ENCODE results near the gene EYS.

DNA sequence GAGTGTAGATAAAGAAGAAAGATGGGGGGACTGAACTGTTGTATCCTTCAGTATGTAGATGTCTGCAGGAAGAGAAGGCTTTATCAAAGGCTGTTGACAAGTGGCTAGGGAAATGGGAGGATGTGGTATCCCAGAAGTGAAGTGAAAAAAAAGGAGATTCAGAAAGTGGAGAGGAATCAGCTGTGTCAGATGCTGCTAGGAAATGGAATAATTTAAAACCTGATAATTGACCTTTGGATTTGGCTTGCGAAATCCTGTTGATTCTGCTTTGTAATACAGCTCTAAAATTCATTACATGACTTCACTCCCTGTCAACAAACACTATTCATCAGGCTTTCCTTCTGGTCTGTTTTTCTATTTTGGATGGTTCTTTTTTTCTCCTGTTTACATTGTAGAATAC, 2029.7 kb downstream of the EYS start:
- TF ChIP-seq POLR2AphosphoS5 (IDR thresholded peaks at IDR 0.05; ENCODE audit: borderline replicate concordance, low read depth, low read length): no peak
- TF ChIP-seq EZH2 (IDR thresholded peaks at IDR 0.05): no peak
- TF ChIP-seq FOXP2 (optimal IDR thresholded peaks at IDR 0.05; ENCODE audit: control extremely low read depth, extremely low read length, insufficient read depth): no peak

Measured in SK-N-MC (cell line).